WTC11 (cell line): Measurements from ENCODE around the gene REL.
"Not testable (repeated sequence)": the region's sequence is repeated elsewhere in the genome, so short reads cannot be mapped to it uniquely, and the experiment has no call there.

ENCODE experiments used
- CREB1 ChIP-seq: sonication (generic); formaldehyde crosslinking; IDR thresholded peaks from 2 replicates; pipeline ENCODE4 v1.8.0; 2023; ENCODE audit warnings: mild to moderate bottlenecking, missing genetic modification reagents
- GABPB1 ChIP-seq: sonication (generic); formaldehyde crosslinking; IDR thresholded peaks from 2 replicates; pipeline ENCODE4 v1.8.1; 2023; ENCODE audit warnings: mild to moderate bottlenecking, missing genetic modification reagents
- RELA ChIP-seq: sonication (generic); formaldehyde crosslinking; IDR thresholded peaks from 2 replicates; pipeline ENCODE4 v1.8.1; 2022; ENCODE audit warnings: missing genetic modification reagents, mild to moderate bottlenecking, borderline replicate concordance
- TF ChIP-seq, protein P1 (sequence below): fragments of 200-600 bp; IDR thresholded peaks from 2 replicates; pipeline ENCODE4 v1.8.0; 2022; ENCODE audit warnings: antibody characterized with exemption
- TF ChIP-seq, protein P2 (sequence below): sonication (generic); formaldehyde crosslinking; IDR thresholded peaks from 2 replicates; pipeline ENCODE4 v1.8.0; 2023; ENCODE audit warnings: missing genetic modification reagents, mild to moderate bottlenecking, borderline replicate concordance
- TF ChIP-seq, protein P3 (sequence below): sonication (generic); formaldehyde crosslinking; IDR thresholded peaks from 2 replicates; pipeline ENCODE4 v1.8.1; 2022; ENCODE audit warnings: low read depth, missing genetic modification reagents, borderline replicate concordance
- TF ChIP-seq, protein P4 (sequence below): sonication (generic); formaldehyde crosslinking; IDR thresholded peaks from 2 replicates; pipeline ENCODE4 v1.8.0; 2022; ENCODE audit warnings: mild to moderate bottlenecking, missing genetic modification reagents

DNA sequence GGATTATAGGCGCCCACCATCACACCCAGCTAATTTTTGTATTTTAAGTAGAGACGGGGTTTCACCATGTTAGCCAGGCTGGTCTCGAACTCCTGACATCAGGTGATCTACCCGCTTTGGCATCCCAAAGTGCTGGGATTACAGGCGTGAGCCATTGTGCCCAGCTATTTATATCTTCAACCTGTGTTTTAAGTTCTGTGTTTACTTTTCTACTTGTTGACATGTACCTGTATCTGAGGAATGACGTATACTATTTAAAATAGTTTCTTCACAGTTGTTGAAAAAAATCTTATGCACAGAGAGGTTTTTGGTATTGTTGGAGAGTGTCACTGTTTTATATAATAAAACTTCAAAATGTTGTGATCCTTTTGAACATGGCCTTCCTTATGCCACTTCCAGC lies 19.9 kb downstream of the REL start:
- TF ChIP-seq, protein P1, sequence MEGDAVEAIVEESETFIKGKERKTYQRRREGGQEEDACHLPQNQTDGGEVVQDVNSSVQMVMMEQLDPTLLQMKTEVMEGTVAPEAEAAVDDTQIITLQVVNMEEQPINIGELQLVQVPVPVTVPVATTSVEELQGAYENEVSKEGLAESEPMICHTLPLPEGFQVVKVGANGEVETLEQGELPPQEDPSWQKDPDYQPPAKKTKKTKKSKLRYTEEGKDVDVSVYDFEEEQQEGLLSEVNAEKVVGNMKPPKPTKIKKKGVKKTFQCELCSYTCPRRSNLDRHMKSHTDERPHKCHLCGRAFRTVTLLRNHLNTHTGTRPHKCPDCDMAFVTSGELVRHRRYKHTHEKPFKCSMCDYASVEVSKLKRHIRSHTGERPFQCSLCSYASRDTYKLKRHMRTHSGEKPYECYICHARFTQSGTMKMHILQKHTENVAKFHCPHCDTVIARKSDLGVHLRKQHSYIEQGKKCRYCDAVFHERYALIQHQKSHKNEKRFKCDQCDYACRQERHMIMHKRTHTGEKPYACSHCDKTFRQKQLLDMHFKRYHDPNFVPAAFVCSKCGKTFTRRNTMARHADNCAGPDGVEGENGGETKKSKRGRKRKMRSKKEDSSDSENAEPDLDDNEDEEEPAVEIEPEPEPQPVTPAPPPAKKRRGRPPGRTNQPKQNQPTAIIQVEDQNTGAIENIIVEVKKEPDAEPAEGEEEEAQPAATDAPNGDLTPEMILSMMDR, result not testable (repeated sequence)
- TF ChIP-seq, protein P2, sequence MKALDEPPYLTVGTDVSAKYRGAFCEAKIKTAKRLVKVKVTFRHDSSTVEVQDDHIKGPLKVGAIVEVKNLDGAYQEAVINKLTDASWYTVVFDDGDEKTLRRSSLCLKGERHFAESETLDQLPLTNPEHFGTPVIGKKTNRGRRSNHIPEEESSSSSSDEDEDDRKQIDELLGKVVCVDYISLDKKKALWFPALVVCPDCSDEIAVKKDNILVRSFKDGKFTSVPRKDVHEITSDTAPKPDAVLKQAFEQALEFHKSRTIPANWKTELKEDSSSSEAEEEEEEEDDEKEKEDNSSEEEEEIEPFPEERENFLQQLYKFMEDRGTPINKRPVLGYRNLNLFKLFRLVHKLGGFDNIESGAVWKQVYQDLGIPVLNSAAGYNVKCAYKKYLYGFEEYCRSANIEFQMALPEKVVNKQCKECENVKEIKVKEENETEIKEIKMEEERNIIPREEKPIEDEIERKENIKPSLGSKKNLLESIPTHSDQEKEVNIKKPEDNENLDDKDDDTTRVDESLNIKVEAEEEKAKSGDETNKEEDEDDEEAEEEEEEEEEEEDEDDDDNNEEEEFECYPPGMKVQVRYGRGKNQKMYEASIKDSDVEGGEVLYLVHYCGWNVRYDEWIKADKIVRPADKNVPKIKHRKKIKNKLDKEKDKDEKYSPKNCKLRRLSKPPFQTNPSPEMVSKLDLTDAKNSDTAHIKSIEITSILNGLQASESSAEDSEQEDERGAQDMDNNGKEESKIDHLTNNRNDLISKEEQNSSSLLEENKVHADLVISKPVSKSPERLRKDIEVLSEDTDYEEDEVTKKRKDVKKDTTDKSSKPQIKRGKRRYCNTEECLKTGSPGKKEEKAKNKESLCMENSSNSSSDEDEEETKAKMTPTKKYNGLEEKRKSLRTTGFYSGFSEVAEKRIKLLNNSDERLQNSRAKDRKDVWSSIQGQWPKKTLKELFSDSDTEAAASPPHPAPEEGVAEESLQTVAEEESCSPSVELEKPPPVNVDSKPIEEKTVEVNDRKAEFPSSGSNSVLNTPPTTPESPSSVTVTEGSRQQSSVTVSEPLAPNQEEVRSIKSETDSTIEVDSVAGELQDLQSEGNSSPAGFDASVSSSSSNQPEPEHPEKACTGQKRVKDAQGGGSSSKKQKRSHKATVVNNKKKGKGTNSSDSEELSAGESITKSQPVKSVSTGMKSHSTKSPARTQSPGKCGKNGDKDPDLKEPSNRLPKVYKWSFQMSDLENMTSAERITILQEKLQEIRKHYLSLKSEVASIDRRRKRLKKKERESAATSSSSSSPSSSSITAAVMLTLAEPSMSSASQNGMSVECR (CRISPR knock-in tag), result not testable (repeated sequence)
- not testable (repeated sequence) for TF ChIP-seq CREB1 (CRISPR knock-in tag); RELA; GABPB1 (CRISPR knock-in tag)
- TF ChIP-seq, protein P3, sequence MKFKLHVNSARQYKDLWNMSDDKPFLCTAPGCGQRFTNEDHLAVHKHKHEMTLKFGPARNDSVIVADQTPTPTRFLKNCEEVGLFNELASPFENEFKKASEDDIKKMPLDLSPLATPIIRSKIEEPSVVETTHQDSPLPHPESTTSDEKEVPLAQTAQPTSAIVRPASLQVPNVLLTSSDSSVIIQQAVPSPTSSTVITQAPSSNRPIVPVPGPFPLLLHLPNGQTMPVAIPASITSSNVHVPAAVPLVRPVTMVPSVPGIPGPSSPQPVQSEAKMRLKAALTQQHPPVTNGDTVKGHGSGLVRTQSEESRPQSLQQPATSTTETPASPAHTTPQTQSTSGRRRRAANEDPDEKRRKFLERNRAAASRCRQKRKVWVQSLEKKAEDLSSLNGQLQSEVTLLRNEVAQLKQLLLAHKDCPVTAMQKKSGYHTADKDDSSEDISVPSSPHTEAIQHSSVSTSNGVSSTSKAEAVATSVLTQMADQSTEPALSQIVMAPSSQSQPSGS (CRISPR knock-in tag), result not testable (repeated sequence)
- TF ChIP-seq, protein P4, sequence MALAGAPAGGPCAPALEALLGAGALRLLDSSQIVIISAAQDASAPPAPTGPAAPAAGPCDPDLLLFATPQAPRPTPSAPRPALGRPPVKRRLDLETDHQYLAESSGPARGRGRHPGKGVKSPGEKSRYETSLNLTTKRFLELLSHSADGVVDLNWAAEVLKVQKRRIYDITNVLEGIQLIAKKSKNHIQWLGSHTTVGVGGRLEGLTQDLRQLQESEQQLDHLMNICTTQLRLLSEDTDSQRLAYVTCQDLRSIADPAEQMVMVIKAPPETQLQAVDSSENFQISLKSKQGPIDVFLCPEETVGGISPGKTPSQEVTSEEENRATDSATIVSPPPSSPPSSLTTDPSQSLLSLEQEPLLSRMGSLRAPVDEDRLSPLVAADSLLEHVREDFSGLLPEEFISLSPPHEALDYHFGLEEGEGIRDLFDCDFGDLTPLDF (CRISPR knock-in tag), result not testable (repeated sequence)
